OCI-LY3 (cell line): ENCODE results near the gene WWTR1.

ENCODE experiments used
- CTCF ChIP-seq: fragments of 200-600, 300-600 bp; sonication (generic); IDR thresholded peaks from 2 replicates; pipeline ENCODE4 v1.5.1; 2014; ENCODE audit warnings: antibody characterized with exemption, low read length, low read depth
- EZH2phosphoT487 ChIP-seq: fragments of 200-600 bp; shearing (Covaris generic); IDR thresholded peaks from 2 replicates; pipeline ENCODE4 v1.6.1; 2018; ENCODE audit warnings: antibody characterized with exemption, mixed run types, low read depth

- TF ChIP-seq CTCF (no peak), EZH2phosphoT487 (no peak)
These were observed 76.6 kb downstream of the WWTR1 start for GRCh38 chr3:149581248-149581647.
